ENCODE measurements around the gene MAN2A2.
A peak's percentile ranks its signal among the peaks of the same experiment; 100 is the strongest.

MAN2A2 gene

GRCh38 chr15:90902840-90903732 is at the start of gene MAN2A2:
MAN2A2 (plus strand) TSS chr15:90903302; CDS start chr15:90904208, 906 bp downstream.
- peak; percentile 58 for DNase-seq

GRCh38 chr15:90855139-90855538 is 48.0 kb upstream of the MAN2A2 start:
- no peak for DNase-seq

- no peak for DNase-seq
Measured at GRCh38 chr15:90857337-90857736, 45.8 kb upstream of the MAN2A2 start.

- DNase-seq, result no peak
Measured at GRCh38 chr15:90857883-90858443, 45.1 kb upstream of the MAN2A2 start.

GRCh38 chr15:90859234-90860131 is 43.6 kb upstream of the MAN2A2 start:
- no peak for DNase-seq

GRCh38 chr15:90860450-90860849 is 42.7 kb upstream of the MAN2A2 start:
- DNase-seq, result no peak

GRCh38 chr15:90860942-90861675 is 42.0 kb upstream of the MAN2A2 start:
- DNase-seq, result no peak

GRCh38 chr15:90862487-90862886 is 40.6 kb upstream of the MAN2A2 start:
- no peak for DNase-seq

GRCh38 chr15:90862964-90863778 is 39.9 kb upstream of the MAN2A2 start:
- peak; percentile 42 for DNase-seq

GRCh38 chr15:90863987-90864386 is 39.1 kb upstream of the MAN2A2 start:
- DNase-seq, result no peak

GRCh38 chr15:90864507-90864906 is 38.6 kb upstream of the MAN2A2 start:
- no peak for DNase-seq

GRCh38 chr15:90865702-90866101 is 37.4 kb upstream of the MAN2A2 start:
- no peak for DNase-seq

- no peak for DNase-seq
Measured at GRCh38 chr15:90866161-90866715, 36.9 kb upstream of the MAN2A2 start.

GRCh38 chr15:90866800-90867199 is 36.3 kb upstream of the MAN2A2 start:
- no peak for DNase-seq

- no peak for DNase-seq
Measured at GRCh38 chr15:90868261-90868689, 34.8 kb upstream of the MAN2A2 start, which contains the start of gene FURIN. FURIN (plus strand) TSS chr15:90868588; CDS start chr15:90875741, 7,153 bp downstream.

GRCh38 chr15:90869140-90869541 is 34.0 kb upstream of the MAN2A2 start:
- DNase-seq, result no peak

- DNase-seq, result peak; percentile 92
Measured at GRCh38 chr15:90869601-90870353, 33.3 kb upstream of the MAN2A2 start.

- peak; percentile 23 for DNase-seq
Measured at GRCh38 chr15:90870354-90871138, 32.6 kb upstream of the MAN2A2 start.

- peak; percentile 41 for DNase-seq
Measured at GRCh38 chr15:90871139-90871715, 31.9 kb upstream of the MAN2A2 start.

Measured in EL (cell line).